ENCODE results near the gene PCP2. TPM values are rescaled to one million over a fixed set of nuclear protein-coding genes. Genes with fewer than 3 reads are reported as not detected.

The PCP2 gene
- total and polyA plus RNA-seq, 2 donors from 2014 or later, result 6.1 to 8.9 TPM

DNA sequence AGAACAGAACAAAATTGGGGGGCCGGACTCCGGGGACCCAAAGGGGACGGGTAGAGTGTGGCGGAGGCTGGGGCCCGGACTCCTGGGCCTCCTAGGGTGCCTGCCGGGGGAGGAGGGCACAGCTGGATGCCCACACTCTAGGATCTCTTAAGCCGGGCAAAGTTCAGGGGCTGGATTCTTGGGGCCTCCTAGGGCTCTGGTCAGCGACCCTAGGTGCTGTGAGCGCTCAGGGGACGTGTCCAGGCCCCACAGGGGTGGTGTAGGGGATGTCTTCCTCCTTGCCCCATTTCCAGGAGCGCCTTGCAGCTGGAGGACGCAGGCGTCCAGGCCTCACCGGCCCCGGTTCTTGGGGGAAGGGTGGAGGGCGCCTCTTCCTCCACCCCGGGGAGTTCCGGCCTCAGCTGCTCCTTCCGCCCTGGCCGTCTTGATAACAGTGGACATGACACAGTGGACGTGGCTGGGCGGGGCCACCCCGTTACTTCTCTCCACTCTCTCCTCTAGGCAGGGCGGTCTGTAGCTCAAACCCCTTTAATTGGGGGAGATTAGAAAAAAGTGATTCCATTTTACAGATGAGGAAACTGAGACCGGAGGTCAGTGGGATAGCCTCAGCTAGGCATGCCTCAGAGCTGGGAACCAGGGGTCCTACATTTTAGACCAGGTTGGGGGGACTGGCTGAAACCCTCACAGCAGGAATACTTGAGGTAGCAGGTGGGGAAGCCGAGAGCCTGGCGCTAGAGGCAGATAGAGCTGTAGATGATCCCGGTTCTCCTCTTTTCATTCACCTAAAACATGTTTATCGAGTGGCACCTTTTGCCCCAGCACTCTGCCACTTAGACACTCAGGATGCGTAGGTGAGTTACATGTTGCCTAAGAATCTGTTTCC lies 4.1 kb upstream of the PCP2 start:
- no peaks in the 10 kb centered on the region for H3K9me3 ChIP-seq (ENCODE audit: control insufficient read depth in 2 of 3, insufficient read depth in 1 of 3, low read length in 3 of 3)
- FAIRE-seq (no peak), DNase-seq (peak in 3 of 5 donors; percentile 13 to 85 (median 30))
- peaks cover 0 to 17% (median 0%) of the 10 kb centered on the region in 3 donors for H3K4me1 ChIP-seq (ENCODE audit: control insufficient read depth in 2 of 3, insufficient read depth in 2 of 3, low read depth in 1 of 3, low read length in 3 of 3)
- H3K9ac ChIP-seq (ENCODE audit: low read length in 3 of 3), result peak overlapping the region in 1 of 3 donors; percentile 61
- peaks cover 0 to 10% (median 5%) of the 10 kb centered on the region in 3 donors for H3K36me3 ChIP-seq (ENCODE audit: control insufficient read depth in 2 of 3, insufficient read depth in 3 of 3, low read length in 3 of 3)
- H3K27me3 ChIP-seq (ENCODE audit: control insufficient read depth, insufficient read depth, low read length), result no peaks in the 10 kb centered on the region
- H3K4me3 ChIP-seq (ENCODE audit: low read length in 3 of 3), result peak overlapping the region; percentile 33 to 78 (median 75)
- intact Hi-C loops (cut with DNase I), result no loop called here
- TF ChIP-seq, protein P1, sequence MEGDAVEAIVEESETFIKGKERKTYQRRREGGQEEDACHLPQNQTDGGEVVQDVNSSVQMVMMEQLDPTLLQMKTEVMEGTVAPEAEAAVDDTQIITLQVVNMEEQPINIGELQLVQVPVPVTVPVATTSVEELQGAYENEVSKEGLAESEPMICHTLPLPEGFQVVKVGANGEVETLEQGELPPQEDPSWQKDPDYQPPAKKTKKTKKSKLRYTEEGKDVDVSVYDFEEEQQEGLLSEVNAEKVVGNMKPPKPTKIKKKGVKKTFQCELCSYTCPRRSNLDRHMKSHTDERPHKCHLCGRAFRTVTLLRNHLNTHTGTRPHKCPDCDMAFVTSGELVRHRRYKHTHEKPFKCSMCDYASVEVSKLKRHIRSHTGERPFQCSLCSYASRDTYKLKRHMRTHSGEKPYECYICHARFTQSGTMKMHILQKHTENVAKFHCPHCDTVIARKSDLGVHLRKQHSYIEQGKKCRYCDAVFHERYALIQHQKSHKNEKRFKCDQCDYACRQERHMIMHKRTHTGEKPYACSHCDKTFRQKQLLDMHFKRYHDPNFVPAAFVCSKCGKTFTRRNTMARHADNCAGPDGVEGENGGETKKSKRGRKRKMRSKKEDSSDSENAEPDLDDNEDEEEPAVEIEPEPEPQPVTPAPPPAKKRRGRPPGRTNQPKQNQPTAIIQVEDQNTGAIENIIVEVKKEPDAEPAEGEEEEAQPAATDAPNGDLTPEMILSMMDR (IDR thresholded peaks at IDR 0.05; ENCODE audit: borderline replicate concordance, extremely low read depth, insufficient read depth), result no peak
- H3K27ac ChIP-seq (ENCODE audit: low read depth in 2 of 2, low read length in 2 of 2), result peak overlapping the region in 1 of 2 donors; percentile 65

DNA sequence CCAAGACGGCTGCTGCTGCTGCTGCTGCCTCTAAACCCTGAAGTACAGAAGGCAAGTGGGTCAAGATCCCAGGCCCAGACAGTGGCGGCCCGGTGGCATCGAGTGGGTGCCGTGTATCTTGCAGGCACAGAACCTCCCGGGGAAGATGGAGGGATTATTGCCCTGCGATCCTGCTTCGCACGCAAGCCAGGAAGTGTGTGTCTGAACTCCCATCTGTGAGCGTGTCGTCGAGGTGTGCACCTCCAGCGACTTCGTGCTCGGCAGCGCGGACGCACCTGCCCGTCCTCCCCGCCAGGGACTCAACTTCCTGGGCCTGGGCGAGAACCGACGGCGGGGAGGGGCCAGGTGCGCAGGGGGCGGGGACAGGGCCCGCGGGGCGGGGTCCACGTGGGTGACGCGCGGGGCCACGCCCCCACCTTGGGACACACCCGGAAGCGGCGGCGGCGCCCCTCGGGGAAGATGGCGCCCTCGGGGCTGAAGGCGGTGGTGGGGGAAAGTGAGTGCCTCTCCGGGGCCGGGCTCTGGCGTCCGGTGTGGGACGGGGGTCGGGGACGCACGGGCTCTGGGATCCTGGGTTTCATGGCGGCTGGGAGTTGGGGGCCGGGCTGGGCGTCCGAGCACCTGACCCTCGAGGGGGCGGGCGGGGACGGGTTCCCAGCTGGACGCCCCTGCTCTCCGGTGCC lies 3.3 kb upstream of the PCP2 start, which contains the start of gene STXBP2:
Gene STXBP2, plus strand, starts transcription at position 420 of the 683 bp plus-strand sequence. Its CDS starts 40 bp downstream, at position 460.
- no peaks in the 10 kb centered on the region for H3K9me3 ChIP-seq (ENCODE audit: control insufficient read depth in 2 of 3, insufficient read depth in 1 of 3, low read length in 3 of 3)
- peaks cover 0 to 17% (median 0%) of the 10 kb centered on the region in 3 donors for H3K4me1 ChIP-seq (ENCODE audit: control insufficient read depth in 2 of 3, insufficient read depth in 2 of 3, low read depth in 1 of 3, low read length in 3 of 3)
- DNase-seq (peak; percentile 76 to 94 (median 82)), FAIRE-seq (no peak)
- TF ChIP-seq, protein P1 (IDR thresholded peaks at IDR 0.05; ENCODE audit: borderline replicate concordance, extremely low read depth, insufficient read depth), result no peak
- H3K4me3 ChIP-seq (ENCODE audit: low read length in 3 of 3), result peak within 1 kb of the TSS; percentile 57 to 78 (median 75)
- peak within 1 kb of the TSS in 1 of 3 donors; percentile 61 for H3K9ac ChIP-seq (ENCODE audit: low read length in 3 of 3)
- no peaks in the 10 kb centered on the region for H3K27me3 ChIP-seq (ENCODE audit: control insufficient read depth, insufficient read depth, low read length)
- peak within 1 kb of the TSS in 1 of 2 donors; percentile 65 for H3K27ac ChIP-seq (ENCODE audit: low read depth in 2 of 2, low read length in 2 of 2)
- H3K36me3 ChIP-seq (ENCODE audit: control insufficient read depth in 2 of 3, insufficient read depth in 3 of 3, low read length in 3 of 3), result peaks cover 0 to 10% (median 5%) of the 10 kb centered on the region in 3 donors
- intact Hi-C loops (cut with DNase I), result no loop called here

DNA sequence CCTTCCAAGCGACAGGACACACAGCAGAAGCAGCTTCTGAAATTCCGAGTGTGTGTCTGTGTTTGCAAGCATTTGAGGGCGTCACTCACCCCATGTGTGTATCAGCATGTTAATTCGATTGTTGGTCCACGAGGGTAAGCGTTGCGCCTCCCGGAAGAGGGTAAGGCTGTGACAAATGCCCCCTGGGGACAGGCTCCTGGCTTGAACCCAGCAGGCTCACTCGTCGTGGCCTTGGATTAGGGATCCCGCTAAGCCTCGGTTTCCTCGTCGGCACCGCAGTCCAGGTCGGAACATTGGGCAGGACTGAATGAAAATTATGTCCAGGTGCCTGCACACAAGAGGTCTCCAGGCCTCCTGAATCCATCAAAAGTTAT lies 2.8 kb upstream of the PCP2 start:
- no peak for FAIRE-seq
- Histone ChIP-seq H3K9ac (ENCODE audit: low read length in 3 of 3) (peak overlapping the region in 1 of 3 donors; percentile 15), H3K27ac (ENCODE audit: low read depth in 2 of 2, low read length in 2 of 2) (peak overlapping the region in 1 of 2 donors; percentile 65), H3K9me3 (ENCODE audit: control insufficient read depth in 2 of 3, insufficient read depth in 1 of 3, low read length in 3 of 3) (no peaks in the 10 kb centered on the region), H3K36me3 (ENCODE audit: control insufficient read depth in 2 of 3, insufficient read depth in 3 of 3, low read length in 3 of 3) (peaks cover 0 to 10% (median 5%) of the 10 kb centered on the region in 3 donors), H3K4me3 (ENCODE audit: low read length in 3 of 3) (peak overlapping the region; percentile 57 to 75 (median 68)), H3K27me3 (ENCODE audit: control insufficient read depth, insufficient read depth, low read length) (no peaks in the 10 kb centered on the region), H3K4me1 (ENCODE audit: control insufficient read depth in 2 of 3, insufficient read depth in 2 of 3, low read depth in 1 of 3, low read length in 3 of 3) (peaks cover 0 to 17% (median 0%) of the 10 kb centered on the region in 3 donors)
- TF ChIP-seq, protein P1 (IDR thresholded peaks at IDR 0.05; ENCODE audit: borderline replicate concordance, extremely low read depth, insufficient read depth), result no peak
- intact Hi-C loops (cut with DNase I), result no loop called here
- DNase-seq, result no peak
